Measurements from ENCODE around the gene DRG2. TPM values are rescaled to one million over a fixed set of nuclear protein-coding genes. Genes with fewer than 3 reads are reported as not detected.

DRG2 gene
- polyA plus RNA-seq, 3 donors, result 26.9 to 36.1 (median 32.0) TPM

DNA sequence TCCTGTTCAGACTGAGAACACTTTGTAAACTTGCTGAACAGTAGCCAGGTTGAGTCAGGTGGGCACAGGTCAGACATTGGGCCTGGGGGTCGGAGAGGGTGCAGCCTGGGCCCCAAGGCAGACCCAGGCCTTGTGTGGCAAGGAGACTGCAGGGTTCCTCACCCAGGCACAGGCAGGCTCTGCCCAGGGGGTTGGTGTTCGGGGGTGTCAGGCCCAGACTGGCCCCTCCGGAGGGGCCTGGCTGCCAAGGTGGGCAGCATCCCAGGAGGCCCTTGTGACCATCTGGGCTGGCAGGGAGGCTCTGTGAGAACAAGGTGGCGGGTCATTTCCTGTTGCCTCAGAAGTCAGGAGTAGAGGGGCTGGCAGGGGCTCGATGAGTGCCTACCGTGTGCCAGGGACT lies 20.2 kb downstream of the DRG2 start:
- Mint-ChIP-seq H3K9me3 (no peaks in the 10 kb centered on the region), H3K27ac (peak overlapping the region in 1 of 7 donors; percentile 8), H3K36me3 (peaks cover 29 to 37% of the 10 kb centered on the region in 2 donors), H3K27me3 (ENCODE audit: low read depth in 3 of 3) (peaks cover 0 to 4% (median 2%) of the 10 kb centered on the region in 3 donors), H3K4me3 (no peak overlapping the region), H3K4me1 (no peaks in the 10 kb centered on the region)
- Histone ChIP-seq H2AFZ (ENCODE audit: insufficient read depth, low read depth, low read length, poor library complexity, severe bottlenecking) (no peak overlapping the region), H3K4me2 (replicated peaks; ENCODE audit: extremely low read depth, low read length, poor library complexity, severe bottlenecking) (no peak overlapping the region), H3K79me2 (ENCODE audit: insufficient read depth, low read length) (no peaks in the 10 kb centered on the region), H4K20me1 (ENCODE audit: insufficient read depth, low read length) (no peaks in the 10 kb centered on the region), H3K4me3 (replicated peaks in 1 of 3; ENCODE audit: low read depth in 2 of 3, low read length in 3 of 3) (no peak overlapping the region), H3K36me3 (replicated peaks in 1 of 2; ENCODE audit: control insufficient read depth in 1 of 2, insufficient read depth in 2 of 2, low read length in 2 of 2) (peaks cover 37 to 48% of the 10 kb centered on the region in 2 donors), H3K9ac (ENCODE audit: insufficient read depth, low read length, poor library complexity, severe bottlenecking) (no peak overlapping the region), H3K27ac (ENCODE audit: low read depth in 1 of 2, low read length in 2 of 2) (no peak overlapping the region), H3K27me3 (ENCODE audit: control insufficient read depth in 2 of 2, insufficient read depth in 2 of 2, low read length in 2 of 2) (no peaks in the 10 kb centered on the region), H3K4me1 (ENCODE audit: control insufficient read depth in 1 of 2, insufficient read depth in 2 of 2, low read length in 2 of 2) (peaks cover 0 to under 1% of the 10 kb centered on the region in 2 donors), H3K9me3 (replicated peaks in 1 of 2; ENCODE audit: control insufficient read depth in 1 of 2, insufficient read depth in 1 of 2, low read length in 2 of 2) (no peaks in the 10 kb centered on the region)
- TF ChIP-seq, protein P1, sequence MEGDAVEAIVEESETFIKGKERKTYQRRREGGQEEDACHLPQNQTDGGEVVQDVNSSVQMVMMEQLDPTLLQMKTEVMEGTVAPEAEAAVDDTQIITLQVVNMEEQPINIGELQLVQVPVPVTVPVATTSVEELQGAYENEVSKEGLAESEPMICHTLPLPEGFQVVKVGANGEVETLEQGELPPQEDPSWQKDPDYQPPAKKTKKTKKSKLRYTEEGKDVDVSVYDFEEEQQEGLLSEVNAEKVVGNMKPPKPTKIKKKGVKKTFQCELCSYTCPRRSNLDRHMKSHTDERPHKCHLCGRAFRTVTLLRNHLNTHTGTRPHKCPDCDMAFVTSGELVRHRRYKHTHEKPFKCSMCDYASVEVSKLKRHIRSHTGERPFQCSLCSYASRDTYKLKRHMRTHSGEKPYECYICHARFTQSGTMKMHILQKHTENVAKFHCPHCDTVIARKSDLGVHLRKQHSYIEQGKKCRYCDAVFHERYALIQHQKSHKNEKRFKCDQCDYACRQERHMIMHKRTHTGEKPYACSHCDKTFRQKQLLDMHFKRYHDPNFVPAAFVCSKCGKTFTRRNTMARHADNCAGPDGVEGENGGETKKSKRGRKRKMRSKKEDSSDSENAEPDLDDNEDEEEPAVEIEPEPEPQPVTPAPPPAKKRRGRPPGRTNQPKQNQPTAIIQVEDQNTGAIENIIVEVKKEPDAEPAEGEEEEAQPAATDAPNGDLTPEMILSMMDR (IDR thresholded peaks at IDR 0.05), result no peak
- no peak for DNase-seq
- intact Hi-C loops (cut with micrococcal nuclease), result no loop called here
- 90% methylated on average over 6 of the region's 6 CpGs for WGBS (ENCODE audit: insufficient coverage)

DNA sequence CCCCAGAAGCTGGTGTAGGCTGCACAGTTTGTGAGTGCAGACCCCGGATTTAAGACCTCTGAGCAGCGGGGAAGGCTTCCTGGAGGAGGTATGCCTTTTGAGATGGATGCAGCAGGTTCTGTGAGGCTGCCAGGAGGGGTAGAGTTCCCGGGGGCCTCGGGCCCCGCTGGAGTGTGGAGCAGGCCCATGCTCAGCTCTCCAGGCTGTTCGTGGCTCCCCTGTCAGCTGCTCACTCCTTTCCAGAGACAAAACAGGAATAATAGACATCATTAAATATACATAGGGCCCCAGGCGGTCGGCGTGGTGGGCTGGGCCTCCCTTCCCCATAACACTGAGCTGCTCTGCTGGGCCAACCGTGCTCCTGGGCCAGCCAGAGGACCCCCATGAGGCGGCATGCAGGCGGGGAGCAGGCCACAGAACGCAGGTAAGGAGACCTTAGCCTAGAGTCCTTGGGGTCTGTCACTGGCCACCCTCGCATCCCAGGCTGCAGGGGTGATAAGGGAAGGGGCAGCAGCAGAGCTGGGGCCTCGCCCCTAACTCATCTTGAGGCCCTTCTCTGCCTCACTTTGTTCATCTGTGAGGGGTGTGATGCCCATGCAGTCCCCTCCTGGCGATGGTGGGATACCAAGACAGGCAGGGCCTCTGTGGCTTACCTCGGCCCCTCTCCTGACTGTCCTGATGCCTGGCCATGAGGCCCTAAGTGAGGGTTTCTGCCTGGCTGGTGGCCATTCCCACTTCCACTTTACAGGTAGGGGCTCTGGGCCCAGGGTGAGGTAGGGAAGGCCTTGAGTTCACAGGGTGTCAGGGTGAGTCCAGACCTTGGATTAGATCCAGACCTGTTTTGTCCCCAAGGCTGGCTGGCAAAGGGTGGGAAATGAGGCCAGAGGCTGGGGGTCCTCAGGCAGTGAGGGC lies 20.9 kb downstream of the DRG2 start, which contains the start of gene MYO15A:
MYO15A (plus strand) TSS at position 356 of the 912 bp plus-strand sequence. CDS start 10,045 bp downstream, outside the sequence.
- H3K4me2 ChIP-seq (replicated peaks; ENCODE audit: extremely low read depth, low read length, poor library complexity, severe bottlenecking), result no peak within 1 kb of the TSS
- H3K4me1 ChIP-seq (ENCODE audit: control insufficient read depth in 1 of 2, insufficient read depth in 2 of 2, low read length in 2 of 2), result no peaks in the 10 kb centered on the region
- DNase-seq, result no peak
- H2AFZ ChIP-seq (ENCODE audit: insufficient read depth, low read depth, low read length, poor library complexity, severe bottlenecking), result no peak within 1 kb of the TSS
- Mint-ChIP-seq H3K4me3 (no peak within 1 kb of the TSS), H3K4me1 (no peaks in the 10 kb centered on the region), H3K36me3 (peaks cover 26 to 36% of the 10 kb centered on the region in 2 donors), H3K27me3 (ENCODE audit: low read depth in 3 of 3) (peaks cover 0 to 4% (median 2%) of the 10 kb centered on the region in 3 donors), H3K27ac (peak within 1 kb of the TSS in 1 of 7 donors; percentile 8), H3K9me3 (no peaks in the 10 kb centered on the region)
- intact Hi-C loops (cut with micrococcal nuclease), result no loop called here
- no peak within 1 kb of the TSS for H3K9ac ChIP-seq (ENCODE audit: insufficient read depth, low read length, poor library complexity, severe bottlenecking)
- H3K4me3 ChIP-seq (replicated peaks in 1 of 3; ENCODE audit: low read depth in 2 of 3, low read length in 3 of 3), result no peak within 1 kb of the TSS
- no peaks in the 10 kb centered on the region for H3K9me3 ChIP-seq (replicated peaks in 1 of 2; ENCODE audit: control insufficient read depth in 1 of 2, insufficient read depth in 1 of 2, low read length in 2 of 2)
- H3K36me3 ChIP-seq (replicated peaks in 1 of 2; ENCODE audit: control insufficient read depth in 1 of 2, insufficient read depth in 2 of 2, low read length in 2 of 2), result peaks cover 33 to 41% of the 10 kb centered on the region in 2 donors
- TF ChIP-seq, protein P1 (IDR thresholded peaks at IDR 0.05), result no peak
- H3K79me2 ChIP-seq (ENCODE audit: insufficient read depth, low read length), result no peaks in the 10 kb centered on the region
- H3K27me3 ChIP-seq (ENCODE audit: control insufficient read depth in 2 of 2, insufficient read depth in 2 of 2, low read length in 2 of 2), result no peaks in the 10 kb centered on the region
- WGBS (ENCODE audit: insufficient coverage), result 95% methylated on average over 9 of the region's 17 CpGs
- no peaks in the 10 kb centered on the region for H4K20me1 ChIP-seq (ENCODE audit: insufficient read depth, low read length)
- no peak within 1 kb of the TSS for H3K27ac ChIP-seq (ENCODE audit: low read depth in 1 of 2, low read length in 2 of 2)

Data from CD14-positive monocyte (primary cell).